Natural killer cell (primary cell): Measurements from ENCODE around the gene WHRN. TPM values are rescaled to one million over a fixed set of nuclear protein-coding genes. Genes with fewer than 3 reads are reported as not detected.
A peak's percentile ranks its signal among the peaks of the same experiment; 100 is the strongest.

Experiments used
- ATAC-seq, 3 donors: fragments of 150-1000 bp in 2 of 3; fragments of 200-7000 bp in 1 of 3; cut with Tn5 transposase; 1 replicate in 1 of 3; 2 replicates in 2 of 3; pipeline ENCODE4 v1.10.0; 2021; ENCODE audit warnings: mild to moderate bottlenecking in 2 of 3, moderate library complexity in 2 of 3
- DNase-seq, 2 donors: peaks; one replicate each; pipeline versions ENCODE4 v3.0.0 to v3.0.0-alpha.2; 2013 to 2021; ENCODE audit warnings: mixed read lengths in 1 of 2
- H3K27ac ChIP-seq: one replicate; pipeline ENCODE4 v1.5.1; 2013; ENCODE audit warnings: mild to moderate bottlenecking, low read length
- H3K27me3 ChIP-seq: one replicate; pipeline ENCODE4 v1.6.1; 2013; ENCODE audit warnings: low read length; ENCODE audit not compliant: control insufficient read depth, insufficient read depth
- H3K36me3 ChIP-seq: one replicate; pipeline ENCODE4 v1.6.1; 2013; ENCODE audit warnings: low read length; ENCODE audit not compliant: control insufficient read depth, insufficient read depth
- H3K4me1 ChIP-seq: one replicate; pipeline ENCODE4 v1.6.1; 2013; ENCODE audit warnings: low read length; ENCODE audit not compliant: control insufficient read depth, insufficient read depth
- H3K4me3 ChIP-seq: one replicate; pipeline ENCODE4 v1.5.1; 2013; ENCODE audit warnings: low read length
- H3K9me3 ChIP-seq: one replicate; pipeline ENCODE4 v1.6.1; 2013; ENCODE audit warnings: low read length; ENCODE audit not compliant: control insufficient read depth, insufficient read depth
- H3K27ac Mint-ChIP-seq, 2 donors: one replicate each; pipeline ENCODE4 v1.8.0; 2022; ENCODE audit warnings: mild to moderate bottlenecking in 2 of 2, mixed read lengths in 2 of 2, moderate library complexity in 1 of 2
- H3K27me3 Mint-ChIP-seq, 2 donors: one replicate each; pipeline ENCODE4 v1.8.0; 2022; ENCODE audit warnings: low read depth in 2 of 2, mixed read lengths in 2 of 2
- H3K36me3 Mint-ChIP-seq: one replicate; pipeline ENCODE4 v1.8.0; 2022; ENCODE audit warnings: mixed read lengths
- H3K4me1 Mint-ChIP-seq, 2 donors: one replicate each; pipeline ENCODE4 v1.8.0; 2022; ENCODE audit warnings: mixed read lengths in 2 of 2
- H3K4me3 Mint-ChIP-seq: one replicate; pipeline ENCODE4 v1.8.0; 2022; ENCODE audit warnings: mild to moderate bottlenecking, moderate library complexity, mixed read lengths
- H3K9me3 Mint-ChIP-seq, 2 donors: one replicate each; pipeline ENCODE4 v1.8.0; 2022; ENCODE audit warnings: mixed read lengths in 2 of 2
- CTCF ChIP-seq: fragments of 200-600 bp; IDR thresholded peaks from one replicate; pipeline ENCODE4 v1.8.0; 2022; ENCODE audit warnings: antibody characterized with exemption
- WGBS: methylation state at CpG from one replicate; pipeline ENCODE4 v1.1.7; 2013; ENCODE audit warnings: missing lambda C conversion rate; ENCODE audit not compliant: insufficient coverage; 5-methylcytosine and 5-hydroxymethylcytosine counted together
- intact Hi-C: fragments of 100-400 bp; cut with micrococcal nuclease; formaldehyde crosslinking; loops from one replicate; pipeline ENCODE4 v1.14.2; 2022
- total RNA-seq, 4 donors: library from RNA; stranded (reverse); fragments of 120-200 nt in 1 of 4; gene quantifications; one replicate each; pipeline versions ENCODE4 v1.2.3 to v1.2.4, GENCODE V29; 2013 to 2022

Gene WHRN
- total RNA-seq, 3 donors from 2014 or later (not counting 1 experiment from before 2014, with no cell fraction given): 29.8 to 90.6 (median 36.8) TPM

- TF ChIP-seq CTCF: no peak
- intact Hi-C loops: no loop called here
- Histone ChIP-seq H3K4me3 (no peak overlapping the region), H3K36me3 (peaks cover 80% of the 10 kb centered on the region), H3K27ac (peak overlapping the region; percentile 100), H3K4me1 (peaks cover 98% of the 10 kb centered on the region), H3K9me3 (no peaks in the 10 kb centered on the region), H3K27me3 (no peaks in the 10 kb centered on the region)
- DNase-seq (no peak), ATAC-seq (no peak)
- peak overlapping the region; percentile 79 to 86 for H3K27ac Mint-ChIP-seq
- H3K36me3 Mint-ChIP-seq: peaks cover 22% of the 10 kb centered on the region
- H3K9me3 Mint-ChIP-seq: no peaks in the 10 kb centered on the region
- H3K27me3 Mint-ChIP-seq: no peaks in the 10 kb centered on the region
- H3K4me1 Mint-ChIP-seq: peaks cover 91 to 92% of the 10 kb centered on the region in 2 donors
- H3K4me3 Mint-ChIP-seq: peak overlapping the region; percentile 77
- WGBS: 81% methylated on average over 4 of the region's 5 CpGs
Observed at GRCh38 chr9:114378883-114379282, 126.4 kb downstream of the WHRN start.

- H3K9me3 Mint-ChIP-seq: no peaks in the 10 kb centered on the region
- H3K4me1 ChIP-seq: peaks cover 98% of the 10 kb centered on the region
- H3K4me1 Mint-ChIP-seq: peaks cover 84 to 90% of the 10 kb centered on the region in 2 donors
- H3K36me3 ChIP-seq: peaks cover 88% of the 10 kb centered on the region
- DNase-seq (no peak), ATAC-seq (no peak)
- H3K4me3 ChIP-seq: no peak overlapping the region
- WGBS: 83% methylated on average over 8 of the region's 8 CpGs
- H3K36me3 Mint-ChIP-seq: peaks cover 18% of the 10 kb centered on the region
- intact Hi-C loops: no loop called here
- H3K9me3 ChIP-seq: no peaks in the 10 kb centered on the region
- peak overlapping the region; percentile 77 for H3K4me3 Mint-ChIP-seq
- no peaks in the 10 kb centered on the region for H3K27me3 Mint-ChIP-seq
- peak overlapping the region; percentile 79 to 86 for H3K27ac Mint-ChIP-seq
- H3K27ac ChIP-seq: peak overlapping the region; percentile 100
- no peaks in the 10 kb centered on the region for H3K27me3 ChIP-seq
- TF ChIP-seq CTCF: no peak
Observed at GRCh38 chr9:114378016-114378415, 127.3 kb downstream of the WHRN start.

- H3K36me3 Mint-ChIP-seq: peaks cover 18% of the 10 kb centered on the region
- DNase-seq: no peak
- H3K27me3 ChIP-seq: no peaks in the 10 kb centered on the region
- peak overlapping the region; percentile 77 for H3K4me3 Mint-ChIP-seq
- no peak overlapping the region for H3K4me3 ChIP-seq
- H3K9me3 ChIP-seq: no peaks in the 10 kb centered on the region
- peaks cover 87% of the 10 kb centered on the region for H3K36me3 ChIP-seq
- peaks cover 76 to 89% of the 10 kb centered on the region in 2 donors for H3K4me1 Mint-ChIP-seq
- TF ChIP-seq CTCF: no peak
- no peak for ATAC-seq
- intact Hi-C loops: no loop called here
- H3K9me3 Mint-ChIP-seq: no peaks in the 10 kb centered on the region
- H3K4me1 ChIP-seq: peaks cover 98% of the 10 kb centered on the region
- no peaks in the 10 kb centered on the region for H3K27me3 Mint-ChIP-seq
- peak overlapping the region; percentile 79 to 86 for H3K27ac Mint-ChIP-seq
- H3K27ac ChIP-seq: peak overlapping the region; percentile 100
- 83% methylated on average over 19 of the region's 19 CpGs for WGBS
Observed at GRCh38 chr9:114376586-114377445, 128.5 kb downstream of the WHRN start.
